GM19043 (cell line): ENCODE data around the gene PGP.

Source experiments
- ATAC-seq: cut with Tn5 transposase; IDR thresholded peaks from one replicate; pipeline ENCODE4 v1.9.1; 2021; ENCODE audit warnings: low read depth; ENCODE audit not compliant: unreplicated experiment

The PGP gene

DNA sequence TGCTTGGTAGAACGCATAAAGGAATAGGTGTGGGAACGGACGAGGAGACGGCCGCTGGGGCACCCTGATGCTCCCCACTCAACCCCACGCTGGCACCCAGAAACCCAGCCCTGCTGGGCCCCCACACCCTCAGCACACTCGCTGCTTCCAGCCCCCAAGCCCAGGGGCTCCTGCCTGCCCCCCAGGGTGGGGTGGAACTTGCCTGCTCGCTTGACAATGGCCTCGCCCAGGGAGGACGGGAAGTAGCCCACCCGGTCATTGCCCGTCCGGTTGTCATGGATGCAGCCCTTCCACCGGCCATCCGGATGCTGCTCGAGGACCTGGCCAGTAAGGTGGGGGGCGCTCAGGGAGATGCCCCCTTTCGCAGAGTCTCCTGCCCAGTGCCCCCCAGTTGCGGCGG is 28.1 kb downstream of the PGP start:
- ATAC-seq, result no peak

- ATAC-seq, result no peak
Observed at GRCh38 chr16:2186064-2186463, 28.6 kb downstream of the PGP start.

- ATAC-seq, result no peak
Observed at GRCh38 chr16:2184962-2185361, 29.7 kb downstream of the PGP start.

GRCh38 chr16:2184346-2184745 is 30.3 kb downstream of the PGP start:
- no peak for ATAC-seq

DNA sequence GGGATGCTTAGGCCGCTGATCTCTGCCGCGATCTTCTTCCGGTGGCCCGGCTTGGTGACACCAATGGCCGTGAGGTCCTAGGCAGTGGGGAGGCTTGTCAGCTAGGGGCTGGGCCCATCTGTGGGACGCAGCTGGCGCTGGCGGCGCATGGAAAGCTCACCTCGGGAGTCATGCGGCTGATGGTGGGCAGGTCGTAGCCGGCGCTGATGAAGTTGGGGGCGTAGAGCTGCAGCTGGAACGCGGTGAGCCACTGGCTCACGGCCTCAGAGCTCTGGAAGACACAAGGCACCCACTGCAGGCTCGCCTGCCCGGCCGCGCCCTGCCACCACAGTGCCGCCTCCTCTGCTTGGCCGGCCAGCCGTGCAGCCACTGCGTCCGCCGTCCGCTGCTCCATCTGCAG is 31.0 kb downstream of the PGP start:
- ATAC-seq, result no peak

GRCh38 chr16:2181952-2182351 is 32.7 kb downstream of the PGP start:
- ATAC-seq, result no peak

DNA sequence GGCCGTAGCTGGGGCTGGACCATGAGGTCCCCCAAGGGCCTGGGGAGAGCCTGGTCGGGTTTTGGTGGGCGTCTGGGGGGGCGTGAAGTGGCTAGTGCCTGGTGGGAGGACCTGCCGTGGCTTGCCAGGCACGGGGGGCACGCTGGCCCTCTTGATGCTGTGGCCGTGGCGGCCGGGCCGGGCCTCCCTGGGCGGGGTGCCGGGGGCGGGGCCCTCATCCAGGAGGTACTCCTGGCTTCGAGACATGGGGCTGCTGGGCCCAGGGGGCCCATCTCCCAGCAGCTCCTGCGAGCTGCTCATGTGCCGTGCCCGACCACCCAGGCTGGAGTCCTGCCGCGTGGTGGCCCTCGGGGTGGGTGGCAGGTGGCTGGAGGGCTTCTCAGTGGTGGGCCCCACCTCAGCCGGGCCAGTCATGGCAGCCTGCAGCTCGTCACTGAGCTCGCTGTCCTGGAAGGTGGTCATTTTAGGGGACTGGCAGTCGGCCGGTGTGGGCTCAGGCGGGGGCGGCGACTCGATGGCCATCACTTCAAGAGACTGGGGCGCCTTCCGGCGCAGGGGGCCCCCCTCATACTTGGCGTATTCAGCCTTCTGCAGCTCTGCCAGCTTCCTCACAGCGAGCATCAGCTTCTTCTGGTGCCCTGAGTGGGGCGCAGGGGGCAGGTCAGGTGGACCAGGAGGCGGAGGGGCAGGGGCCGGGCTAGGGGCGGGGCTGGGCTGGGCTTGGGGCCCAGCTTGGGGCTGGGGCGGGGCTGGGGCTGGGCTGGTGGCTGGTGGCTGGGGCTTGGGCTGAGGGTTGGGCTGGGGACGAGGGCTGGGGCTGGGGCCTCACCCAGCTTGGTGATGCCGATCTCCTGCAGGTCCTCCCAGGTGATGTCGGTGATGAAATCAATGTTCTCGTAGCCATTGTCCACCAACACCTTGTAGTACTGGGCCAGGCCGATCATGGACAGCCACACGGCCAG is 33.4 kb downstream of the PGP start:
- no peak for ATAC-seq

DNA sequence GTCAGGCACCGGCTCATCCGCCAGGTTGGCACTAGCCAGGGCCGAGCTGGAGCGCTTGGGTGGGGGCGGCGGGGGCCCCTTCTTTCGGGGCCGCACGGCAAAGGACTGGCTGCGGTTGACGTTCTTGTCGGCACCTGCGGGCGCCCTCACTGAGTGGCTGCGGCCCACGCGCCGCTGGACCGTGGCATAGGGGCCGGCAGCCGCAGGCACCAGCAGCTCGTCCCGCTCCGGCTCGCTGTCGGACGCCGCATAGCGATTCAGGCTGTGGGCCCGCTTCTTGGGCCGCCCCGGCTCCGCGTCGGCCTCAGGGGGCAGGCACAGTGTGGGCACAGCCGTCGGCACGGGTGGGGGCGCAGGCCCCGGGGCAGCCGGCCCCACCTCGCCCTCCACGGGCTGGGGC is 34.2 kb downstream of the PGP start:
- no peak for ATAC-seq

GRCh38 chr16:2179576-2179975 is 35.1 kb downstream of the PGP start:
- no peak for ATAC-seq

- no peak for ATAC-seq
Observed at GRCh38 chr16:2179107-2179501, 35.5 kb downstream of the PGP start.

- no peak for ATAC-seq
Observed at GRCh38 chr16:2178321-2179106, 36.1 kb downstream of the PGP start.

- ATAC-seq, result no peak
Observed at GRCh38 chr16:2177561-2177960, 37.1 kb downstream of the PGP start.

DNA sequence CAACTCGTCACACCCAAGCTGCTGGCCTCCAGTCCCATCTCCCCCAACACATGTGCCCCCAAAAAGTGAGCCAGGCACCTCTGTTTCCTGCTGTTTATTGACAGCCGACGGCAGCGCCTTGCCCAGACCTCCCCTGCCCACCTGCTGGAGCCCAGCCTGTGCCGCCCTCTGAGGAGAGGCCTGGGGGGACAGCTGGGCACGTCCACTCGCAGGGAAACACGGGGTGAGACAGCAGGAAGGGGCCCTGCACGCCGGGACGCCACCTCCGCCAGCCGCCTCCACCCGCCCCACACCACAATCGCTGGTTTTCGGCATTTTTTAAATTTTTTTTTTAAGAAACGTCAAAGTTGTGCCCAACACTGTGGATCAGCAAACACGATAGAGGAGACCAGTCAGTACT is 37.5 kb downstream of the PGP start:
- no peak for ATAC-seq

DNA sequence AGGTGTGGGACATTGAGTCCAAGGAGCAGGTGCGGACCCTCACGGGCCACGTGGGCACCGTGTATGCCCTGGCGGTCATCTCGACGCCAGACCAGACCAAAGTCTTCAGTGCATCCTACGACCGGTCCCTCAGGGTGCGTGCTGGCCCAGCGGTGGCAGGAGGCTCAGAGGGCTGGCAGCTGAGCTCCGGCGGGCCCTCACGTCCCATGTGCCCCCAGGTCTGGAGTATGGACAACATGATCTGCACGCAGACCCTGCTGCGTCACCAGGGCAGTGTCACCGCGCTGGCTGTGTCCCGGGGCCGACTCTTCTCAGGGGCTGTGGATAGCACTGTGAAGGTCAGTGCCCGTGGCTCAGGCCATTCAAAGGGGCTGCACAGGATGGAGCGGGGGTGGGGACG is 38.6 kb downstream of the PGP start:
- ATAC-seq, result no peak

DNA sequence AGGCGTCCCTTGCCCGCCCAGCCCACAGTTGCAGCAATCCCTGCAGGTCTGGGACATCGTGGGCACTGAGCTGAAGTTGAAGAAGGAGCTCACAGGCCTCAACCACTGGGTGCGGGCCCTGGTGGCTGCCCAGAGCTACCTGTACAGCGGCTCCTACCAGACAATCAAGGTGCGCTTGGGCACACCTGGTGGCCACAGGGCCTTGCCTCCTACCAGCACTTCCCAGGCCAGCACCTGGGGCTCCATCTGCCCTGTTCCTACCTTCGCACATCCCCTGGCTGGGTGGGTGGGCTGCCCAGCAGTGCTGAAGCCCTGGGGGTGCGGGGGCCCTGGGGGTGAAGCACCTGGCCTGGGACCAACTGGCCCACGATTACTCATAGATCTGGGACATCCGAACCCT is 39.2 kb downstream of the PGP start:
- ATAC-seq, result no peak

GRCh38 chr16:2174396-2175131 is 40.1 kb downstream of the PGP start:
- no peak for ATAC-seq

GRCh38 chr16:2173916-2174315 is 40.7 kb downstream of the PGP start:
- no peak for ATAC-seq

DNA sequence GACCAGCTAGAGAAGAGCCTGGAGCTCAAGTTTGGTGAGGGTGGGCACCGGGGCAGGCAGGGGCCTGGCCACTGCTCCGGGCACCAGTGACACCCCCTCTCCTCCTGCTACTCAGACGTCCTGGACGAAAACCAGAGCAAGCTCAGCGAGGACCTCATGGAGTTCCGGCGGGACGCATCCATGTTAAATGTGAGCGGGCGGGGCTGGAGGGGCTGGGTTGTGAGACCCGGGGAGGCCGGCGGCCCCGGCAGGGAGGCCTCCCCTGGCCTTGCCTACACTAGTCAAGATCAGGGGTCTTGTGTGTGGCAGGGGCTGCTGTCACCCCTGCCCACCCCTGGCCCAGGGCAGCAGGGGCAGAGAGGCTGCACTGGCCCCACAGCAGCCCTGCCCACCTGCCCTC is 41.3 kb downstream of the PGP start:
- ATAC-seq, result no peak

GRCh38 chr16:2172688-2173335 is 41.8 kb downstream of the PGP start:
- ATAC-seq, result no peak

DNA sequence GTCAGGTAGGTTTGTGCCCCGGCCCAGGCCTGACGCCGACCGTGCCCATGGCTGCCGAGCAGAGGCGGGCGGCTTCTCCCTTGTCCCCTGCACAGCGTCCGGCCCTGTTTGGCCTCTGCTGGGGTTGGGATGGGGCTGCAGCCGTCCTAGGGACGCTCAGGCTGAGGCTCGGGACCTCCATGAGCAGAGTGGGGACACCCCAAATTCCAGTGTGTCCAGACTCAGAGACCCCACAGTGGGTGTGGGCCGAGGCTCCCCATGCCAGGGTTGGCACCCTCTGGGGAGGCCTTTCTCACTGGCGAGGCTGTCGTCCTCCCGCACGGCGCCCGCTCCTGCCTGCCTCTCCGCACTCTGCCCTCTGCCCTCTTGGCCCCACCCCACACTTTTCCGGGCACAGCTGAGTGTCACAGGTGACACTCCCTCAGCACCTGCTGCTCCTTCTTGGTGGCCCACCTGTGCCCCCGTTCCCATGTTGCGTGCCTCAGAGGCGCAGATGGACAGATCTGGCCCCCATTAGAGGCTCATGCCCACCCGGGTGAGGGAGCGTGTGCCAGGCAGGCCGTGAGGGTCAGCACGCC is 43.0 kb downstream of the PGP start:
- ATAC-seq, result no peak
